Right kidney (tissue), 1 donor: ENCODE data around the gene TMSB4X.
"Not testable (repeated sequence)": the region's sequence is repeated elsewhere in the genome, so short reads cannot be mapped to it uniquely, and the experiment has no call there.

Experiments
- DNase-seq: peaks from one replicate; pipeline ENCODE4 v3.0.0-alpha.2; 2016

The TMSB4X gene

DNA sequence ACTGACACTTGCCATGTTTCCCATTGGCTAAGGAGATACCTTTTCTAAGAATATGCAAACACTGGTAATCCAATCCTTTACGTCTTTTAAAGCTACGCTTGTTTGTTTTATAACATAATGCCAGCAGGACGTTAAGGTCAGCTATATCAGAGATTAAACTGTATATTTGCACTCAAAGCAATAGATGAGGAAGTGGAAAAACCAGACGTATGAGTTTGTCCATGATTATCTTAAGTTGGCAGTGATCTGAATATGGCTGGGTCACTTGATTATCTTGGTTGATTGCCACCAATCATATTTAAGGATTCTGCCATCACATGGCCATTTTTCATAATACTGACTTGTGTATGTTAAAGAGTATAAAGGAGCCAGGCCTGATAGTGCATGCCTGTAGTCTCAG is 19.4 kb downstream of the TMSB4X start:
- DNase-seq = no peak

DNA sequence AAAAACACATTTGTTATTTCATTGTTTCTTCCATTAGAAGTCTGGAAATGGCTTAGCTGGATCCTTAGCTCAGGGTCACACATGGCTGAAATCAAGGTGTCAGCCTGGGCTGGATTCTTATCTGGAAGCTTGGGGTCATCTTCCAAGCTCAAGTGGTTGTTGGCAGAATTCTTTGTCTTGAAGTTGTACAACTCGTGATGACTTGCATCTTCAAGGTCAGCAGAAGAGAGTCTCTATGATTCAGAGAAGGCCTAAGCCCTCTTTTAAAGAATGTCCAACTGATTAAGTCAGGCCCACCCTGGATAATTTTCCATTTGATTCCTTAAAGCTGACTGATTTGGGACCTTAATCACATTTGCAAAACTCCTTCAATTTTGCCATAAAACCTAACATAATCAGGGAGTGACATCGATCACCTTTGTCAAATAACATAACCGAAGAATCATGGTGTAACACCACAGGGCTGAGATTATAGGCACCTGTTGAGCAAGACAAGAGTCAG is 22.1 kb downstream of the TMSB4X start:
- no peak for DNase-seq

DNA sequence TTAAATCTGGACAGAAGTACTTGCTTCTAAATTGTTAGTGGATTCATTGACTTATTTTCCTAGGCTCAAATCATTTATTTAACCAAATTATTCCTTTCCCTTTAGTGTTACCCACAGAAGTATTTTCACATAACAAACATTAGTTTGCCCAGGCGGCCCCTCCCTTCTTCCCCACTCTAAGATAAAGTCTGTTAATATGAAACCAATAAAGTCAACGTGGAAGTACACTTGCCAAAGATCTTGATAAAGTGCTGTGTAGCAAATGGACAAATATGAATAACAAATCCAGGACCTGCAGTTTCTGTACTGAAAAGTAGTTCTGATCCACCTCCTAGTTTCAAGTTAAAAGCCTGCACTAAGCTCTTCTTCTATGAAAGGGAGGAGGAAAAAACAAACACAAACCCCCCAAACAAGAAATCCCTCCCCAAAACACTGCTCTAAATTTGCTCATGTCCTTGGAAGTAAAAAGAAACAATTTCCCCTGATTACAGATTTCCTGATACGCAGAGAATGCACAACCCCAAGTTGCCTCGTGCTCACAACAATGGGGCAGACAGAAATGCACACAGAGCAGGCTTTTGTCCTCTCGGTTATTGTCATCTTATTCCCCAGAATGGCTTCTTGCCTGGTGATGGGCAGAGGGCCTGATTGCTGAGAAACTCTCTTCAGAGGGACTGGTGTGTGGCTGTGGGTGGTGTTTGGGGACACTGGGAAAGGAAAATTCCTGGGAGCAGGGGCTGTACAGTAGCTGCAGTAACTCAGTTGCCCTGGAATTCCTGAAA is 23.2 kb downstream of the TMSB4X start:
- no peak for DNase-seq

DNA sequence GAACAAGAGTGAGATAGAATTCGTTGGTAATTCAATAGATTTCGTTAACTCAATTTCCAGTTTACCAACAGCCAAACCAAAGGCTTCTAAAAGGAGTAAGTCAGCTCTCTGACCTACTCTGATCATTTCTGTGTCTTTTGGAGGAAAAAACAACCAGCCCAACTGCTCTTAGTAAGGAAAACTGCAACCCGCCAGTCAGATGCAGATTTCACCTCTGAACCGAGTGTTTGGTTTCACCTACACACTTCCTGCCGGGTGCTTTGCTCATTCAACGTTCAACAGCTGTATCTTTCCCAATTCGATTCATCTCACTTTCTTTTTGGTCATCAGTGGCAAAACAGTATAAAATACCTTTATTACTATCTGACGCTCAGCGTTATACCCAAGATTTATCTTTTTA is 24.5 kb downstream of the TMSB4X start:
- no peak for DNase-seq

DNA sequence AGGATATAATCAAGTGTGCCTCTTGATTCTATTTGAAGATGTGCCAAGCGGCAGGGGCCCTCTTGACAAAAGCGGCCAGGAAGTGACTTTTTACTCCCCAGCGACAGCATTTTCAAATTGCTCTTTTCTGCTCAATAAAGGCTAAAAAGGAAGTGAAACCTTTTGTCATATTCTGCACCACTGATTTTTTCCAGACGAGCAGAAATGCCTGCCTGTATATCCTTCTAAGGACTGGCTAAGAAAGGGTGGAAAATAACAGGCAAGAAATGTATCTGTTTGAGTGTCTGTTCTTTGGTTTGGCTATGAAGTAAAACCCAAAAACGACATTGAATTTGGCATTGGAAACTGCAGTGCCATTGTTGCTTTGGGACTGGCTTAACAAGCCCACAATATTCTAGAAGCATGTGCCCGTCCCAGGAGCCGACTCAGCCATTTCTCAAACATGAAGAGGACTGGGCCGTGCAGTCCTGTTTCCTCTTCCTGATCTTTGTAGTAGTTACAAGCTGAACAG is 25.4 kb downstream of the TMSB4X start:
- no peak for DNase-seq

DNA sequence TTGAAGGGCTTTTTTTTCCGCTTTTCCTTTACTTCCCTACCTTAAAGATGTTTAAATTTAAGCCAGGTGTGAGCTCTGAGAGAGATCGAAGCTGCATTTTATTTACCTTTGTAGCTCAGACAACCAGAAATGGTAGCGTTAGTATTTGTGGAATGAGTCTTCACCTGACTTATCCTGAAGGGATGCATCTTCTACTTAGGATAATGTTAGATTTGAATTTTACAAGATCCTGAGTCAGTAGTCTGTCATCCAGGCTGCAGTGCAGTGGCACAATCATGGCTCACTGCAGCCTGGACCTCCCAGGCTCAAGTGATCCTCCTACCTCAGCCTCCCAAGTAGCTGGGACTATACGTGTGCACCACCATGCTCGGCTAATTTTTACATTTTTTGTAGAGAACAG is 26.2 kb downstream of the TMSB4X start:
- no peak for DNase-seq

DNA sequence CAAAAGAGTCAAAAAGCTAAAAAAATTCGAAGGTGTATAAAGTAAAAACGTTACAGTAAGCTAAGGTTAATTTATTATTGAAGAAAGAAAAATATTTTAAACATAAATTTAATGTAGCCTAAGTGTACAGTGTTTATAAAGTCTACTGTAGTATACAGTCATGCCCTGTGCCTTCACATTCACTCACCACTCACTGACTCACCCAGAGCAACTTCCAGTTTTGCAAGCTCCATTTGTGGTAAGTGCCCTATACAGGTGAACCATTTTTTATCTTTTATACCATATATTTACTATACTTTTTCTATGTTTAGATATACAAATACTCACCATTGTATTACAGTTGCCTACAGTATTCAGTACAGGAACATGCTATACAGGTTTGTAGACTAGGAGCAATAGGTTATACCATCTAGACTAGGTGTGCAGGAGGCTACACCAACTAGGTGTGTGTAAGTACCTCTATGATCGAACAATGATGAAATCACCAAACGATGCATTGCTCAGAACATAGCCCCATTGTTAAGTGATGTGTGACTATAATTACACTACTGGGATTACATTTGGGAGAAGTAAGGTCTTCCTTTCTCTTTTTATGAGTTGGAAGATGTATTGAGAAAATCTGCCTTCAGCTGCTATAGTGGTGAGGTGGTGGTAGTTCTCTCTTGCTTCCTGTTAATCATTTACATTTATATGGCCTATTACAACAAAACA is 27.2 kb downstream of the TMSB4X start:
- DNase-seq = no peak

DNA sequence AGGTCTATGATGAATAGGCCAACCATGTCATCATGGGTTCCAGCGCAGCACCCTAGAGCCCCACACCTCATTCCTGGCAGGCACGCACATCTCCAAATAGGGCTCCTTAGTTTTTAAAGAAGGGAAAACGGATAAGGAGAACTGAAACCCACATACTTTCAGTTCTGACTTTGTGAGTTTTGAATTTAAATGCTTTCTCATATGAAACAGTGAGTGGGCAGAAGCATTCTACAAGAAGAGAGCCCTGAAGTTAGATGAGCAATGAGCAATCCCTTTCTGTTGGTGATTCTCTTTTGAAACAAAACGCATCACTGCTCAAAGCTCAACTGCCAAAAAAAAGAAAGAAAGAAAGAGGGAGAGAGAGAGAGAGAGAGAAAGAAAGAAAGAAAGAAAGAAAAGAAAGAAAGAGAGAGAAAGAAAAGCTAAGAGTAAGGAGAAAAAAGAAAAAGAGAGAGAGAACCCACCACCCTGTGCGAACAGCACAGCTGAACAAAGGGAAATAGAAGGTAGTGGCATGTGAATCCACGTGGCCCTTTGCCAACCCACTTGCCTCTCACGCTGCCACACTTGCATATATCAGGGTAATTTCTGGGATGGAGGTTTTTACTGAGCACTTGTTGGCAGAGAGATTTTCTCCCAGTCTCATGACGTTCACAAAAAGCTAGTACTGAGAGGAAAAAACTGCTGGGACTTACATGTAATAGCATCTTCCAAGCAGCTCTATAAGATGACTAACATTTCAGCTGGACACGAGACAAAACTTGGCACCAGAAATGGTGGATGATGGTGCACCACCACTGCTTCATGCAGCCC is 31.0 kb downstream of the TMSB4X start:
- DNase-seq = no peak

DNA sequence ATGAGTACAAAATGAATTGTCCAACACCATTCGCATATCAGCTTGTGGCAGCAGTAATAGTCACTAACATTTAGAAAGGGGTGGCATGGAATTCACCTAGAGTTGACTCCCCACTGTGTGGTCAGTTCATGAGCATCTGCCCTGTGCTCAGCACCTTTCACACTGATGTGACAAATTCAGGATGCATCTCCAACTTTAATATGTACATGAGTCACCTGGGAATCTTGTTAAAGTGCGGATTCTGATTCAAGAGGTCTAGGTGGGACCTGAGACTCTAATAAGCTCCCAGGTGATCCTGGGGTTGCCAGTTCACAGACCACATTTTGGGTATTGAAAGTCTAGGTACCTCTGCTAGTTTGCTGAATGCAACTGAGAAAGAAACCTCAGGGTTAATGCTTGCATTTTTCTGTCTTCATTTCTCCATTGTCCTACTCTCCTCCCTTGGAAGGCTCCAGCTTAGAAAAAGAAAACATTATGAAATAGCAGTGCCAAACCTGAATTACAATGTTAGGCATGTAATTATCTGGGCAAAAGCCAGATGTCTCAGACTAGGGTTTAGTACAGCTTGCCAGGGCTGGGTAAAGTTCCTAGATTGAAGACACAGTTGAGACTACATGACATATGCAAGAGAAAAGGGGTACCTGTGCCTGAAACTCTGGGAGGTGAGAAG is 32.7 kb downstream of the TMSB4X start:
- no peak for DNase-seq

DNA sequence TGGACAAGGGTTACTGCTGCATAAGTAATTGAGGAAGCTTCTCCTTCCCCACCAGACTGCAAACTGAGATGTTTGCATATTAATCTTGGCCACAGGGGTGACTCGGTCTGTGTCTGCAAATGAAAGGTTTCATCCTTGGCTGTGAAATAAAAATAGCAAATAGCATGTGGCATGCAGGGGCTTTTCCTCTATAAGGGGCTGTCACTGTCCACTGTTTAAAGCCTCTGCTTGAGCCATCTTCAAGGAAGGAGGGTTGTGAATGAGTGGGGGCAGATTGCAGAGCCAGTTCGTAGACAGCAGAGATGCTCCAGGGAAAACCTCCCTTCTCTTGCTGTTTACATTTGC is 33.3 kb downstream of the TMSB4X start:
- no peak for DNase-seq

DNA sequence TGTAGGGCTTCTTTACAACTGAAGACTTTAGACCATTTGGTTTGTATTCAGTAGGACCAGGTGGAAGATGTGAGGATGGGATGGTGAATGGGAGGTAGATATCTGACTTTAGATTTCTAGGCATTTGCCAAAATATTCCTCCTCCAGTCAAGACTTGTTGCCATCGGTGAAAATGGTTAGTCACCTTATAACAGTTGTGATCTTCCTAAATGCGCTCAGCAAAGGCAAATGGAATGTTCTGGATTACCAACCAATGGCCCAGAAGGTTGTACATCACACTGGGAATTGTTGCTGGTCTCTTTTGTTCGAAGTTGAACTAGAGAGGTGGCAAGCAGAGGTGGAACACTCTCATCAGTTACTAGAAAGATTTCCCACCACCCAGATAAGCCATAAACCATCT is 33.9 kb downstream of the TMSB4X start:
- DNase-seq = no peak

DNA sequence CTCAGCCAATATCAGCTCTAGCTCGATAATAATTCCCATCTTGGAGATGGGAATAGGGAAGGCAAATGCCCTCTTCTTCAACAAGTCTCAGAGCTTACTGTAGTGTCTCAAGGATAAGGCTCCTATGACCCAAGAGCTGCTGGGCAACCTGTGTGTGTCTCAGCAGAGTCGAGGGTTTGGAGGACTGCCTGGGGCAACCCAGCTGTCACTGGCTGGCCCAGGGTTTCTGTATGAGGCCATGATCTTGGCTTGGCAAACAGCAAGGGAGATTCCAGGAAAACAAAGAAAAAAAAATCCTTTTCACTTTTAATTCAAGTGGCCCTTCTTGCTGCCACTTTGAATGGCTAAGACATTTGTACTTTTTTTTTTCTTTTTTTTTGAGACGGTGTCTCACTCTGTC is 34.4 kb downstream of the TMSB4X start:
- DNase-seq = no peak

DNA sequence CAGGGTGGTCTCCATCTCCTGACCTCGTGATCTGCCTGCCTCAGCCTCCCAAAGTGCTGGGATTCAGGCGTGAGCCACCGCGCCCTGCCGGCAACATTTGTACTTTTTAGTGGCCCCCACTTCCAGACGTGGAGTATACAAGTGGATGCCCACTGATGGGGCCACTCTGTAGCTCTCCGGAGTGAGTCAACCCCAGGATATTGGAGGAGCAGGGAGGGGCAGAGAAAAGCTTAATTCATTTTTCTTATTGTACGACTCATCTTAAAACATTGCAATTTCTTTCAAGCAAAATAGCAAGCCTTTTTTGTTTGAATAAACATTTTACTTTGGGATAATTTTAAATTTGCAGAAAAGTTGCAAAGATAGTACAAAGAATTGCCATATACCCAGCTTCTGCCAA is 34.9 kb downstream of the TMSB4X start:
- no peak for DNase-seq

DNA sequence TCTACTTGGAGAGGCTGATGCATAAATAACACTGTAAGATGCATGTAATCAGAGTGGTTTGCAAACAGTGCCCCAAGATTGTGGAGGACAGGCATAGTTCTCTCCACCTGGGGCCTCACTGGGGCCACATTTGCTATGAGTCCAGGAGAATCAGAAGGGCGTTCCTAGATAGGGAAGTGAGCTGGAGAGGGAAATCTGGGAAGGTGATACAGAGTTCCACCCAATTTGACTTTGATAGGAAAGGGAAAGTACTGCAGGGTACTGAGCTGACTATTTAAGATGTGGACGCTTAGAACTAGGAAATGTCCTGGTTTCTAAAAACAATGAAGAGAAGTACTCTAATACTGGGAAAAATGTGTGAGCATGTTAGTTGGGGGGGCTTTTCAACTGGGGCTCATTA is 35.6 kb downstream of the TMSB4X start:
- no peak for DNase-seq

DNA sequence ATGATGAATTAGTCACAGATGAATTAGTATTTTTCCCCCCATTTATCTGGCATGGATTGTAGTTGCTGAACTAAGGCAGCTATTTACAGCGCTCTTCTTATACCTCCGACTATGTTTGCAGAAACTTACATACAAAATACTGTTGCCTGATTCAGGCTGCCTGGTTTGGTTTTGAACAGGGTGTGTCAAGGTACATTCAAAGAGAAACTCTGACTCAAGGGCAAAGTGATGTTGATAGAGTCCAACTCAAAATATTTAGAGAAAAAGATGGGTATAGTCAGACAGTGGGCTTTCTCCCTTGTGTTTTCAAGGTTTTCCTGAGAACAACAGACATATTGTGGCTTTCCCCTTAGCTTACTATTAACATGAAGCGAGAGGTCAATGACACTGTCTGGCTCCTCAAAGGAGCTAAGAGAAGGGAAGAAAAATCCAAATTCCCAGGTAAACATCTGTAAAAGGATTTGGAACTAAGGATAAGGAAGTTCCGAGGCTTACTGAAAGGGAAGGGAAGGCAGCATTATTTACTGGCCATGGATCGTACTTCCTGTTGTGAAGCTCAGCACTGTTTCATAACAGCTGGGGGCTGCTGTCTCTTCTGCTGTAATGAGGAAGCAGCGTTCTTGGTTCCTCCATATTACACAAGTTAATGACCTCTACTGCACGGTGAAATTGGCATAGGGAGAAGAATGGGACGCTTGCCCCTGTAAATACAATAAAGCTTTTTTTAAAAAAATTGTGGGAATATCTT is 38.6 kb downstream of the TMSB4X start:
- DNase-seq = no peak

DNA sequence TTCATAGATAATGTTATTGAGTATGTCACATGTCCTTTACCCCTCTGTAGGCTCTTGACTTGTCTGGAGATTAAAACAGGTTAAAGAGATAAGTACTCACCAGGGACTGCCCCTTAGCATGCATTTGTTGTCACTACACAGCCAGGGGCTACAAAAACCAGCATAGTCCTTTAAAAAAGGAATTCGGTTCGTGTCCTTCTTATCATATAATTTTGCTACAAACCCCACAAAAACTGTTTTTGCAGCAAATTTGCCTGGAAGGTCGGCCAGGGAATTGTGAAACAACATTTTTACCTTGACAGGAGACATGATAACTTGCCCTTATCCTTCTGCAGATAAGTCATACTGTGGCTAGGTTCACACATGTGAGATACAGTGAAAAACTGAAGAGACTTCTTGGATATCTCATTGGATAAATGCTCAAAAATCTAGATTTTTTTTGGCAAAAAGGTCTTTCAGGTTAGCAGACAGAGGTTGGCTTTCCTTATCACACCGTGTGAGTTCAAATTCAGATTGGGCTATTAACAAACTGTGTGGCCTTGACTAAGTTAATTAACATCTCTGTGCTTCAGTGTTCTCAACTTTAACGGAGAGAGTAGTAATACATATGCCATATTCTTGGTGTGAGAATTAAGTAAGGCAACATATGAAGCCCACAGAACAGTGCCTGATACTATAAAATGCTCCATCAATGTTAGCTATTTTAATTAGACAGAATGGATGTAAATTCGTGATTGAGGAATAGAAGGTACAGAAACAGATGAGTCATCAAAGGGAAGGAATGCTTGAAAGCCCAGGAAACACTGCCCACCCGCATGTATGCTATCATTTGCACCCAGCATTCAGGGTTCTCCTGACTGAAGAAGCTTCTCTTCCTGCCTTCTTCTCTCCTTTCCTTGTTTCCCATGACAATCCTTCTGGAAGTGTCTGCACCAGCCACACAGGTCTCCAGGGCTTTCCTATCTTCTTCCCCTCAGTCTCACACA is 39.5 kb downstream of the TMSB4X start:
- DNase-seq = no peak

DNA sequence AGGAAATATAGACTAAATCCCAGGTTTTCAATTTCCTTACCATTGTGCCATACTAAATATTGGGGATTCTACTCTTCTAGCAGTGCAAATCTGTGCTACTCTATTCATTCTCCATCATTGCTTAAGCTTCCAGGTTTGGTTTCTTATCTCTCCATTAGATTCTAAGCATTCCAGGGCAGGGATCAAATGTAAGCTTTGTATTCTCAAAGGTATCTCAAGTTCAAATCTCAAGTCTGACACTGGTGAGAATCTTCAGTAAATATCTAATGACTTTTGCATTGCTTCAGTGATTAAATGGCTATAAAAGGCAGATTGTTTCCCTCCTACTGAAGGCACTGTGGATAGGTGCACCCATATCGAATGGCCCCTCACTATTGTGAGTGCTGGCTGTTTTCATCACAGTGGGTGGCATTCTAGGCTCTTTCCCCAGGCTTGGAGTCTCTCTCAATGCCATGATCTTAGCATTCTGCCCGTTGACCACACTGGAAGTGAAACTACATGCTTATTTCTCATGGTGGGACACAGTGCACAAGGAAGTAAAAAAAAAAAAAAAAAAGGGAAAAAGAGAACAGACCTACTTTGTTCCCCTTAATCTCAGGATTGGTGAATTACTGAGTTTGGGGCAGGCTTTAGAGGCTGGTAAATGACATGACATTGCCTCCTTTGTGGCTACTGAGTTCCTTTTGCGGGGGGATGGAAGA is 40.8 kb downstream of the TMSB4X start:
- no peak for DNase-seq

DNA sequence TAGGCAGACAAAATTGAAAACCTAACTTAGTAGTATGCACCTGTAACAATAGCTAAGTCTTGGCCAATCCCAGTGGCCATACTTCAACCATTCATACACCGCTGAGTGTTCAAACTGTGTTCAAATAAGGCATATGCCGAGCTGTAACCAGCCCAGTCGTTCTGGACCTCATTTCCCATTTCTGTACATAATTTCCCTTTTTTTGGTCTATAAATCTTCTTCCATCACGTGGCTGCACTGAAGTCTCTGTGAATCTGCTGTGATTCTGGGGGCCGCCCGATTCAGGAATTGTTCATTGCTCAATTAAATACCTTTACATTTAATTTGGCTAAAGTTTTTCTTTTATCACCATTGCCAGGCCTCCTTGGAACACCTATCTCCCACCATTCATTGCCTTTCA is 41.8 kb downstream of the TMSB4X start:
- not testable (repeated sequence) for DNase-seq

DNA sequence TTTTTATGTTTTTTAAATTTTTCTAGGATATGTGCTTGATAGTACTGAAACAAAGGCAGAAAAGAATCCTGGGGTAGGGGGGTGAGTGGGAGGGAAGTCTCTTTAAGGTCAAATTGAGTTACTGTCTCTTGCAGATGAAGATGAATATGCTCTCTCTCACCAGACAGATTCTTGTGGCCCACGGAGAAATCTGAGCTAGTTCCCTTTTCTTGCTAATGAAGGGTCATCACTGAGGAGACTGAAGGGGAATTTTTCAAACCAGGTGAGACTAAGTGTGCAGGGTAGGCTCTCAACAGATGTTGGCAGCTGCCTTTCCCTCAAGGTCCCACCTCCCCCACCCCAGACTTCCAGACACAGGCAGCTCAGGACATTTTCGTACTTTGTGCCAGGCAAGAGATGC is 48.0 kb downstream of the TMSB4X start:
- DNase-seq = no peak

DNA sequence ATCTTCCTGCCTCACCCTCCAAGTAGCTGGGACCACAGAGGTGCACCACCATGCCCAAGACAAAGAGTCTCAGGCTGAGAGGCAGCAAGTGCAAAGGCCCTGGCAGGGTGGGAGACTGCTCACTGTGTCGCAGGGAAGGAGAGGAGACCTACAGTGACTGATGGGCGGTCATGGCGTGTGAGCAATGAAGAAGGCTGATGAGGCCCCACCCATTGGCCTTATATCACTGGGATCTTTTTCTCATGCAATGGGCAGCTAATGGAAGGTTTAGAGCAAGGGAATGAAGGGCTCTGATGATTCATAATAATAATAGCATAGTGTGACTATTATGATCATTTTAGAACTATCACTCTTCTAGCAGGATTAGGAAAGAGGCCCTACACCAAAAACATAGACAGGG is 48.7 kb downstream of the TMSB4X start:
- no peak for DNase-seq
